ENCODE results near the gene C20orf144. TPM values are rescaled to one million over a fixed set of nuclear protein-coding genes. Genes with fewer than 3 reads are reported as not detected.

Gene C20orf144
- total RNA-seq, 4 donors from 2014 or later = not detected

- peak in 1 of 2 donors; percentile 83 for DNase-seq (ENCODE audit: low spot score in 2 of 2)
- intact Hi-C loops (cut with DNase I; ENCODE audit: low total_unique reads) = no loop called here
- 92 to 94% methylated on average over 31 of the region's 31 CpGs for WGBS, 2 donors
- H3K4me3 ChIP-seq (ENCODE audit: low read depth, poor library complexity, severe bottlenecking) = no peak overlapping the region
- no peak for TF ChIP-seq CTCF (IDR thresholded peaks at IDR 0.05)
Observed at GRCh38 chr20:33676652-33677645, 14.8 kb downstream of the C20orf144 start.

GRCh38 chr20:33677991-33678702, 16.0 kb downstream of the C20orf144 start:
- intact Hi-C loops (cut with DNase I; ENCODE audit: low total_unique reads) = no loop called here
- WGBS, 2 donors = 68 to 74% methylated on average over 12 to 15 of the region's 15 CpGs
- TF ChIP-seq POLR2A (IDR thresholded peaks at IDR 0.05) = no peak
- no peak overlapping the region for H3K4me3 ChIP-seq (ENCODE audit: low read depth, poor library complexity, severe bottlenecking)
- DNase-seq (ENCODE audit: low spot score in 2 of 2) = peak in 1 of 2 donors; percentile 72

GRCh38 chr20:33679758-33680485, 17.8 kb downstream of the C20orf144 start:
- DNase-seq (ENCODE audit: low spot score in 2 of 2) = no peak
- H3K4me3 ChIP-seq (ENCODE audit: low read depth, poor library complexity, severe bottlenecking) = no peak overlapping the region
- TF ChIP-seq POLR2A (IDR thresholded peaks at IDR 0.05) (no peak), CTCF (IDR thresholded peaks at IDR 0.05) (no peak)
- intact Hi-C loops (cut with DNase I; ENCODE audit: low total_unique reads) = no loop called here
- 85 to 90% methylated on average over 8 to 20 of the region's 20 CpGs for WGBS, 2 donors

GRCh38 chr20:33680686-33681085, 18.6 kb downstream of the C20orf144 start:
- 89 to 90% methylated on average over 2 of the region's 2 CpGs for WGBS, 2 donors
- no peak for DNase-seq (ENCODE audit: low spot score in 2 of 2)
- H3K4me3 ChIP-seq (ENCODE audit: low read depth, poor library complexity, severe bottlenecking) = no peak overlapping the region
- intact Hi-C loops (cut with DNase I; ENCODE audit: low total_unique reads) = no loop called here
- TF ChIP-seq POLR2A (IDR thresholded peaks at IDR 0.05) (no peak), CTCF (IDR thresholded peaks at IDR 0.05) (no peak)

- intact Hi-C loops (cut with DNase I; ENCODE audit: low total_unique reads) = no loop called here
Observed at GRCh38 chr20:33681288-33681687, 19.2 kb downstream of the C20orf144 start.

More at GRCh38 chr20:33681288-33681687, 19.2 kb downstream of the C20orf144 start:
- DNase-seq (ENCODE audit: low spot score in 2 of 2) = no peak
- H3K4me3 ChIP-seq (ENCODE audit: low read depth, poor library complexity, severe bottlenecking) = no peak overlapping the region
- TF ChIP-seq CTCF (IDR thresholded peaks at IDR 0.05) (no peak), POLR2A (IDR thresholded peaks at IDR 0.05) (no peak)
- 92 to 95% methylated on average over 5 of the region's 5 CpGs for WGBS, 2 donors
